Ureter (tissue), 1 donor: ENCODE measurements around the gene VPS35L. TPM values are rescaled to one million over a fixed set of nuclear protein-coding genes. Genes with fewer than 3 reads are reported as not detected.

Experiments
- DNase-seq: peaks from one replicate; pipeline ENCODE4 v3.0.0-alpha.2; 2020; ENCODE audit warnings: low spot score
- total RNA-seq: library from RNA; stranded (reverse); gene quantifications from one replicate; pipeline ENCODE4 v1.2.4, GENCODE V29; 2023
- donor health status: DM: yes; HTN: yes; CAD: no.

The VPS35L gene
- total RNA-seq, 1 donor from 2014 or later: 76.4 TPM

DNA sequence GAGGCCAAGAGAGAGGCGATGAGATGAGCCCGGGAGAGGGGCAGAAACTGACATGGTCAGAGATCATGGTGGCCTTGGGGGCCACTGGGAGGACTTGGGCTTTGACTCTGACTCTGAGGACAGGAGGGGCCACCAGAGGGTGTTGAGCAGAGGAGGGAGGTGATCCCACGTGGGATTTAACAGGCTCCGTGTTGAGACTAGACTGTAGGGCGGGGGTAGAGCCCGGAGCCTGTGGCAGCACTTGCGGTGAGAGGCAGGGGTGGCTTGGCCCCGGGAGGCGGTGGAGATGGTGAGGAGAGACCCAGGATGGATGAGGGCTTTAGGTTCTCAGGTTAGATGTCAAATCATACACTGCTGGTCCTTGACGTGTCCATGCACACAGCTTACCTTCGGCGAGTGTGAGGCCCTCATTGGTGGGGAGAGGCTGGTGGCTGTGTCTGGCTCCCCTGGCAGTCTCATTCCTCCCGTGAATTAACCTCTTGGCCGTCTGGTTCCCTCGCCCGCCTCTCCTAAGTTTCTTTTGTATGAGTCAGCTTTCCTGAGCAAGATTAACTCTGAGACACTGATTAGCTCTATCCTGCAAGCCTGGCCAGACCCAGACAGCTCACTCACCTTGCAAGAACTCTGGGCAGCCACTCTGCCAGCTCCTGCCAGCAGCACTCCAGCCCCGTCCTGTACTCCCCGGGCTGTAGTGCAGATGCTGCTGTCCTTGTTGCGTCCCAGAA lies 39.7 kb downstream of the VPS35L start:
- DNase-seq: peak; percentile 66

DNA sequence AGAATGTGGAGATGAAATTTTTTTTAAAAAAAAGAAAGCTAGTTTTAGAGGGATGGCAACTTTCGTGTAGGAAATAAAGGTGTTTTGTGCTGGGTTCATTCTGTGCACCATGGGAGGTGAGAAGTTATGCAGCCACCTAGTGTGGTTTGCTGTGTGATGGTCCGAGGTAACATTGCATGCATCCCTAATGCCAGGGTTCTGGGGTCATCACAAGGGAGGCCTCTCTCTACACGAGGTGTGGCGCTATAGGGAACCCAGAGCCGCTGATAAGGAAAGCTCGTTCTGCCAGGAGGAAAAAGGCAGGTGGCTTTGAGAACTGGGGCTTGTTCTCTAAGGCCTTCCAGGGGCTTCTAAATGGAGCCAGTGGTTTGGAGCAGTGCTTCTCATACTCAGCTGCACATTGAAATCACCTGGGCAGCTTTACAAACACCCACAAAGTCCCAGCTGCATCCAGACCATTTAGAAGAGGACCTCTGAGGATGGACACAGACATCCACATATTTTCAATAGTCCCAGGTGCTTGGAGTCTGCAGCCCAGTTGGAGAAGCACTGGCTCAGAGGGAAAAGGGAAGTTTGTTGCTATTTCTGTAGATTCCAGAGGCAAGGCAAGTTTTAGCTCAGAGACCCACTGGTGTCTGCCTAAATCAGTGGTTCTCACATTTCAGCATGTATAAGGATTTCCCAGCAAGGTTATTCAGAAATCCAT lies 43.5 kb downstream of the VPS35L start:
- DNase-seq: no peak

DNA sequence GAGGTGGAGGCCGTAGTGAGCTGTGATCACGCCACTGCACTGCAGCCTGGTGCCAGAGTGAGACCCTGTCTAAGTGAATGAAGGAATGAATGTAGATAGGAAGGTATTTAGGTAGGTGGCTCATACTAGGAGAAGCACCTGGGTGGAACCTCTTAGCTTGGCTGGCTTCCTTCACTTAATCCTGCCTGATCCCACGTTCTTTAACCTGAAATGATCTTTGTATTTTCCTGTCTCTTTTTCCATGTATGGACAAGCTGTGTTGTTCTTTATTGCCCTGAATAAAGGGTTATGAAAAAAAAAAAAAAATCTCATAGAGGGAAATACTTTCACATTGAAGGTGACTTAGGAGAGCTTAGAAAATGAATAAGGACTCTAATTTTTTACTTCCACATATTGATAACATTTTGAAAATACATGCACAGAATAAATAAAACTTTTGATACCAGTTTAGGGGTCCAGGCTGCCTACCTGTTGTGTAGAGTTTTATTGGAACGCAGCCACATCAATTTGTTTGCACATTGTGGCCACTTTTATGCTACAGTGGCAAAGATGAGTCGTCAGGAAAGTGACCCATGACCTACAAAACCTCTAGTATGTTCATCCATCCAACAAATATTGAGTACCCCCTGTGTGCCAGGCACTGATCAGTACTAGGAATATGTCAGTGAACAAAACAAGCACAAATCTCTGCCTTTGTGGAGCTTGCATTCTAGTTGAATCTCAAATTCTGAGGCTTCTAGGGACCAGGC lies 44.6 kb downstream of the VPS35L start:
- DNase-seq: no peak

DNA sequence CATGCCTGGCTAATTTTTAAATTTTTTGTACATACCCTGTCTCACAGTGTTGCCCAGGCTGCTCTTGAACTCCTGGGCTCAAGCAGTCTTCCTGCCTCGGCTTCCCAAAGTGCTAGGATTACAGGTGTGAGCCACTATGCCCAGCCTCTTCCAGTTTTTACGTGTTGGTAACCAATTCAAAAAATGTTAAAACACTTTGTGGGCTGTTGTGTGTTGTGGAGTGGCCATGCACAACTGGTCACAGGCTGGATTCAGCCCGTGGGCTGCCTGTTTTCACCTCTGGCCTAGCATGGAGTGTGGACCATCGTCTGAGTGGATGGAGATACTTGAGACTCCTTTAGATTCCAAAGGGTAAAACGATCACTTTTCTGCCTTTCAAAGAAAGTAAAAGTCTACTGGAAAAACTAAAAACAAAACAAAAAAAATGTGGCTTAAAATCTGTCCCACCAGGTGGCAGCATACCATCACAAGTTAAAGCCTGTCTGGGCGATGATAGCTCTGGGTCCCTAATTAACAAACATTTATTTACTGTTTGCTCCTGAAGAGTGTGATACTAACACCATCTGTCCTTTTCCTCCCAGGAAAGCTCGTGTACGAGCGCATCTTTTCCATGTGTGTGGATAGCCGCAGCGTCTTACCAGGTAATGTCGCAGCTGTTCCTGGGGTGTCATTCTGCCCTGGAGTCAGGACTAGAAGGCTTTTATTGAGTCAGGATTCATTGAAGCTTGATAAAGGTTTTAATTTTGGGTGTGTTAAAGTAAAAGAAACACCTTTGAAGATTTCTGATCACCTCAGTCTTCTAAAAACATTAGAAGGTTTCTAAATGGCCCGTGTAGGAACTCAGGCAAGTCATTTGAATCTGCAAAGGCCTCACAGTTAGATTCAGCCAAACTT lies 45.8 kb downstream of the VPS35L start:
- no peak for DNase-seq

DNA sequence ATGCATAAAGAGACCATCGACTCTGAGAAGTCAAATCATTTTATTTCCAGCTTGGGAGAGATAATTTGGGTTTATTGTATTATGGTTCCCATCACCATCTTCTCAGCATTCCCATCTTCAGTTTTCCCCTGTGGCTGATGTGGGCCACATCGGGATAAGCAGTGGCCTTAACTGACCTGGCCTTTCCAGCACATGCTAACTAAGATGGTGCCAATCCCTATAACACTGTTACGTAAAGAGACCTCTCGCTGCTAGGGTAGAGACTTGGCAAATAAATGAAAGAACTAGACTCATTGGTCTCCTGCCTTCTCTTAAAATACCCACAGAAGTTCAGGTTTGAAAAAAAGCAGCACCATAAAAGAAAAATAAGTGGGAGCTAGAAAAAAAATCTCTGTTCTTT lies 49.4 kb downstream of the VPS35L start:
- no peak for DNase-seq

DNA sequence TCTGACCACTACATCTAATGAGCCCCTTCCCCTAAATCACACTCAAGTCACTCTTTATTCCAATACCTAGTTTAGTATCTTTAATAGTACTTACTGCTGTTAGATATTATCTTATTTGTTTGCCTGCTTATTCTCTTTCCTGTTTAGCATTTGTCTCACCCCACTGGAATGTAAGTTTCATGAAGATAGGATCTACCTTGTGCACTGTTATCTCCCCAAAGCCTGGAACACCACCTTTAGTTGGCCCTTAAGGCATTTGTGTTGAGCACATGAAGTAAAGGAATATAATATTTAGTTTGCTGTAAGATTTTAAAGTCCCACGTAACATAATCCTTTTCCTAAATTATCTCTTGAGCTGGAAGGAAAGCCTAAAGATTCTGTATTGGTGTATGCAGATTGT lies 50.2 kb downstream of the VPS35L start:
- DNase-seq: no peak

DNA sequence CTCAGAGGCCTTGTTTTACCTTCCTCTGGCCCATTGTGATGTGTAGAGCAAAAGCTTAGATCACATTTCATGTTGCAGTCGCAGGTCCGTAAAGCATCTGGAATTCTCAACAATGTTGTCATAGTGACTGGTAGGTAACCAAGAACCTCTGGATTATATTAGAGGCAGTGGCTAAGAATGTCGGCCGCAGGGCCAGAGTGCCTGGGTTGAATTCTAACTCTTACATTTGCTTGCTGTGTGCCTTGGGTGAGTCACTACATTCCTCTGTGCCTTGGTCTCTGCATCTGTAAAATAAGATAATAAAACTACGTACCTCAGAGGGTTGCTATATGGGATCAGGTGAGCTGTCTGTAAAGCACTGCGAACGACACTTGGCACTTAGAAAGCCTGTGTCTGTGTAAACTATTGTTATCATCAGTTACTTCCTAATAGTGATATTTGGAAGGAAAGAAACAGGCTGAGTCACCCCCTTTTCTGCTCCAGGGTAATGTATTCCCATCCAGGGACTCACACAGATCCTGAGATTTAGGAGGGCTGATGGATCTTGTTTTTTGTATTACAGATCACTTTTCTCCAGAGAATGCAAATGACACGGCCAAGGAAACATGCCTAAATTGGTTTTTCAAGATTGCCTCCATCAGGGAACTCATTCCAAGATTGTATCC lies 52.2 kb downstream of the VPS35L start:
- DNase-seq: no peak

DNA sequence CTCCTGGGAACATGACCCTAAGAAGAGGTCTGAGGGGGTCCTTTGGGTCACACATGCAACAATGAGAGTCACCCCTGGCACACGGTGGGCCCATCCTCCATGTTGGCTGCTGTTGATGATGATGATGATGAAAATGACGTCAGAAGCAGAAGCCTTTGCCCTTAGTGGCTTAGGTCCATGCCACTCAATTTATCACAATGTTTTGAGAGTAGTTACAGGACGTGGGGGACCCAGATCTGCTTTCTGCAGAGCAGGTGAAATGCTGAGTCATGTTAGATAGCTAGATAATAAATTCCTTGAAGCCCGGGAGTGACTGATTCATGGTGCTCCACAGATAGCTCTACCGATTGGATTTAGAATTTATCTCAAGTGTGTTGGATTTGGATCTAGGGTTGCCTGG lies 53.9 kb downstream of the VPS35L start:
- DNase-seq: no peak

DNA sequence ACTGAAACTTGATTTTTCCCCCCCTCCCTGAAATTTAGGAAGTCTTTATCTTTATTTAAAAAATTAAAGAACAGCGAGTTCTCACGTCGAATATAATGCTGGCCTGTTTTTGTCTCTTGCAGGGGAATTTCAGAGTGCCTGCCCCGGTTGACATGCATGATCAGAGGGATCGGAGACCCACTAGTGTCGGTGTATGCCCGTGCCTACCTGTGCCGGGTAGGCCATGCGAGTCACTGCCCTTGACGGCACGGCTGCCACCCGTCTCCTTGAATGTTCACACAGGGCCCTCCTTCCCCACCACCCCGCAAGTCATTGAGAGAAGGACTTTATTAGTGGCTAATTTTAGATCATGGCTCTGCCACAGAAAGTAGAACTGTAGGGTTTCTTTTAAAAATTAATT lies 54.7 kb downstream of the VPS35L start:
- DNase-seq: no peak

DNA sequence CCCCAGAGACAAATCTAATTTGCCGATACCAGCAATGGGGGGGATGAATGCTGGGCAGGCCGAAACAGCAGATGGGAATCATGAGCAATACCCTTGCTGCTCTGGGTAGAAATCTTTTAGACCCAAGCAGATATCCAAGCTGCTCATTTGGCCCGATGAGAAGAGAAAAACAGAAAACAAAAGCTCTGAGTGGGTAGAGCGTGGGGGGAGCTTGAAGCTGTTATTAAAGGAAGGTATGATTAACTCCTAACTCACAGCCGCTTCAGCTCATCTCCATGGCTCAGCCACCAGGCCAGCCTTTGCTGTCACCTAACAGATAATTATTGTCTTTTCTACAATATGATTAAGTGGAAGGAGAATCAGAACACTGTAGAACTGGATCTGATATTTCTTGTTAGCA lies 58.3 kb downstream of the VPS35L start:
- DNase-seq: no peak

DNA sequence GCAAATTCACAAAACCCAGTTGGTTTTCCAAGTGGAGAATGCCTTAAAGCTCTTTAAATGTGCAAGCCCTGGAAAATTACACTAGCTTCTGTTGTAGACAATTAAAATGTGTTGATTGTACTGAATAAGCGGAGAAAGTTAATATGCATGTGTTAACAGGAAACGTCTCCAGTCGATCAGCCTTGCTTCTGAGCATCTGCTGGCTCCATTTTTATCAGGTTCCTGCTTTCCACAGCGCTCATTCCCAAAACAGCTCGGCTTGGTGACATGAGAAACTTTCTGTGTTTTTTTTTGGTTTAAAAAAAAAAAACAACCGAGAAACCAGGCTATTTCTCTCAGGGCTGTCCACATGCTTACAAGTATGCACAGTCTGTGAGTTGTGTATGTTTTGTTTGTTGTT lies 60.7 kb downstream of the VPS35L start:
- no peak for DNase-seq

DNA sequence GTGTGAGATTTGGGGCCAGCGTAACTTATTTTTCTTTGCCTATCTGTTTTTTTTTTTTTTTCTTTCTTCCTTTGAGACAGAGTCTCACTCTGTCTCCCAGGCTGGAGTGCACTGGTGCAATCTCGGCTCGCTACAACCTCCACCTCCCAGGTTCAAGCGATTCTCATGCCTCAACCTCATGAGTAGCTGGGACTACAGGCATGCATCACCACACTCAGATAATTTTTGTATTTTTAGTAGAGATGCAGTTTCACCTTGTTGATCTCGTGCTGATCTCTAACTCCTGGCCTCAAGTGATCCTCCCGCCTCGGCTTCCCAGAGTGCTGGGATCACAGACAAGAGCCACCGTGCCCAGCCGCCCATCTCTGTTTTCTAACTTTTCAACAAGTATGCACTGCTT lies 63.4 kb downstream of the VPS35L start:
- DNase-seq: no peak

DNA sequence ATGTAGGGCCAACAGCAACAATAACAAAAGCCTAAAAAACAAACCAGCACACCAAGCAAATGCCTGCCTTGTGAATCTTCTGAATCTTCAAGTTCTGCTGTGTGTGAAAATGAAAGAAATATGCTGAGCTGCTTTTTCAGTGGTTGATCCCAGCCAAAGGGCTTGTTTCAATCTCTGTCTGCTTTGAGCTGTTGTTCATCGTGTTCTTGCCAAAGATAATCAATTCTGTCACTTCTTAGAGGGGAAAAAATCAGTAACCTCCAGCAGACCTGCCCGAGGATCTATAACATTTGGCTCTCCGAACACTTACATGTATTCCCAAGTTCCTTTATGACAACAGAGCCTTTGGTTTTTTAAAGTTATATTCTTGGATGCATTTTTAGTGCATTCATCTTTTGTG lies 65.9 kb downstream of the VPS35L start:
- no peak for DNase-seq

DNA sequence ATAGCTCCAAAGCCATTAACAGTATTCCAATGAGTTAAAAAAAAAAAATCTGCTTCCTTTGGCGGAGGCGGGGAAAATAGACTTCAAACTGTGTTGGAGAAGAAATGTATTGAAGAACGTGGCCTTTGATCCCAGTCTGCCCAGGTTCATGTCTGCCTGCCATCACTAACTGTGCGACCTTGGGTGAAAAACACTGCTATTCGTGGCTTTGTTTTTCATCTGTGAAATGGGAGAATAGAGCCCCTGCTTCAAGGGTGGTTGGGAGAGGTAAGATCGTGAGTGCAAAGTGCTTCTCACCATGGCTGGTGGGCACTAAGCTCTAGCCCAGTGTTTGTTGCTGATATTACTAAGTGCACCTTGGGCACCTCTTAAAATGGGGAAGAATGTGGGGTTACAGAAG lies 69.5 kb downstream of the VPS35L start:
- DNase-seq: no peak

DNA sequence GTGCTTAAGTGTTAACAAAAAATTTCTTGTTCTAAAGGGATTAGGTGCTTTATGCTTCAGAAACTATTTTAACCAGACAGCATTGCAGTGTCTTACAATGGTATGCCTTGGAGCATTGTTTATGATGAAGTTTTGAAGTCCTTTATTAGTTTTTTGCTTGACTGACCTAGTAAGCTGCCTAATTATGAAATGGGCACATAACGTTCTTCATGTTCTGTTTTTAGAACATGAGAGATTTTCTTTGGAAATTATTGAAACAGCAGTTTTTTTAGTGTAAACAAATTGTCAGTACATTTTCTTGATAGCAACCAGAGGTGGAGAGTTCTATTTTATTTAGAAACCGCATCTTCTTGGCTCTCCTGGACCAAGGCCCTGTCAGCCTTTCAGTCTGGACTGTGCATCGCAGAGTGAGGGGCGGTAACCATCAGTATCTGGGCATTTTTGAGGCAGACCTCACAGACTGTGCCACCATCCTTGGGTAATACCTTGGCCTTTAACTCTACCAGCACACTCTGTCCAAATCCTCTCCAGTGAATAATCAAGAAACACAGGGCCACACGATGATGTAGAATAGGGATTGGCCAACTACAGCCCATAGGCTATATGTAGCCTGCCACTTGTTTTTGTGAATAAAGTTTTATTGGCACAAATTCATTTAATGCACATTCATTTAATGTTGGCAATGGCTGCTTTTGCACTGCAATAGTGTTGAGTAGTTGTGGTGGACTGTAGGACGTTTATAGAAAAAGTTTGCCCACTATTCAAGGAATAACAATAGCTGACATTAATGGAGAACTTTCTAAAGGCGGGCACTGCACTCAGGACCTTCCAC lies 81.1 kb downstream of the VPS35L start:
- DNase-seq: no peak

DNA sequence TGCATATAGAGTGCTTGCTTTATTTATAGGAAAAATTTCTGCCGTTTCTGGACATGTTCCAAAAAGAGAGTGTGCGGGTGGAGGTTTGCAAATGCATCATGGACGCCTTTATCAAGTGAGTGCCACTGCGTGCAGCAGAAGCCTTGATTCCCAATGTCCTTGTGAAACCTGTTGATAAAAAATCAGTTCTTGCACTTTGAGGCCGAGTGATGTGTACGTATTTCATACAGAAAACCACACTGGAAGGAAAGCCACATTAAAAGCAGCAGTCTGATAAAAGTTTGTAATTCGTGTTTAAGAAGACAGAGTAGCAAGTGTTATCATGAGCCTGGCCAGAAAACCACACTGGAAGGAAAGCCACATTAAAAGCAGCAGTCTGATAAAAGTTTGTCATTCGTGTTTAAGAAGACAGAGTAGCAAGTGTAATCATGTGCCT lies 84.5 kb downstream of the VPS35L start:
- DNase-seq: no peak

DNA sequence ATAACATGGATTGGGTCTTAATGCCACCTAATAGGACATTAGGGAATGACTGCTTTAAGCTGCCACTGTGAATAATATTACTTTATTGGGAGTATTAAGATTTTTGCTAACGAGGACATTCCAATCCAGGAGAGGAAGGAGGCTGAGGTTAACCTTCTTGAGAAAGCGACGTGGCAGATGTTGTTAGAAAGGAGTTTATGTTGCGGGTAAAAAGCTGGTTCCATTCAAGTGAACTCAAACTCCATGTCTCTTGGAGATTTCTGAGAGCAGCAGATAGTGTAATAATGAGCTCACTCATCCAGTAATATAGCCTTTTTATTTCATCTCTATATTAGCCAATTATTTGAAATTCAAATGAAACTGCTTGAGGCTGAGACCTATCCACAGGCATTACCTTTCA lies 87.0 kb downstream of the VPS35L start:
- no peak for DNase-seq

DNA sequence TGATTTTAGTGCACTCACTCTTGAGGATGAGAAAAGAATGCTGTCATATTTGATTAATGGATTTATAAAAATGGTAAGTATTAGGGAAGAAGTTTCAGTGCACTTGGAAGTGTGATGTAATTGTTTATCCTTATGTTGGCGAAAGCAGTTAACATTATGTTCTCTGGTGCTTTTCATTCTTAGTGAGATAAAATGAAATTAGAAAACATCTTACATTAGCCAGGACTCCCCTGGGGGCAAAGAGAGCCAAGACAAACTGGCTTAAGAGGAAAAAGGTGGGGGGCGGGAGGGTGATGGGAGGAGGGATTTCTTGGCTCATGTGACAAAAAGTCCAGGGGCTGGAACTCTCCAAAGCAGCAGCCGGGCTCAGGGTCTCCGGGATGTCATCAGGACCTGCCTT lies 89.4 kb downstream of the VPS35L start:
- no peak for DNase-seq

DNA sequence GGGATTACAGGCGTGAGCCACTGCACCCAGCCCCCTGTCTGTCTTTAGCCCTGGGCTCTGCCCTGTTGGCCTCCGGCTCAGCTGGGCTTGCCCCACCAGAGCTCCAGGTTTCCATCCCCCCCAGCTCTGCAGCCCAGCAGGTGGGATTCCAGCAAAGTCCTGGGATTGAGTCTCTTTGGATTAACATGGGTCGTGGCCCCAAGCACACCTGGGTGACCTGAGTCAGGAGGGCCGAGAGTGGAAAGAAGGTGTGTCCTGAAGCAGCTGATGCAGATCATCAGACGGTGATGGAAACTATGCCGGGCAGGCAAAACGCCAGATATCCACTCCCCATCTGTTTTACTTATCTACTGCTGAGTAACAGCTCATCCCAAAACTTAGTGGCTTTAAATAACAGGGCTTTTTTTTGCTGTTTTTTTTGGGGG lies 90.1 kb downstream of the VPS35L start:
- DNase-seq: peak; percentile 51

DNA sequence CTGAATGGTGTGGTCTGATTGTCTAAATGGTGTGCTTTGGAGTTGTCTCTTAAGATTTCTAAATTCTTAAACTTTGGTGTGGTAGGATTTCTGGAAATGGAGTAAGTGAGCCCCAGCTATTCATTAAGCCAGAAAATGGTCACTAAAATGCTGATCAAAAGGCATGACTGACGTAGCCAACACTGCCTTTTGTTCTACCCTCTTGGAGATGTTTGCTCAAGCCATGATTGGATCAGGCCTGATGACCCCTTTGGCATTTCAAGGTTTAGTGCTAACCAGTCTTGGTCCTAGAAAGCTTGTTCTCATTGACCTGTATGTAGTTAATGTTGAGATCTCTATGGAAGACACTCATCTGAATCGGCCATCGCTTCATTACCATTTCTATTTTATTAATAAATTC lies 94.5 kb downstream of the VPS35L start:
- DNase-seq: no peak
